A673 (cell line): Measurements from ENCODE around the gene LUZP2.

Experiments used
- EZH2 ChIP-seq: fragments of 200-600 bp; sonication (generic); IDR thresholded peaks from 2 replicates; pipeline ENCODE4 v1.6.1; 2017; ENCODE audit warnings: borderline replicate concordance, low read depth, mild to moderate bottlenecking, mixed read lengths, antibody characterized with exemption, low read length; ENCODE audit not compliant: poor library complexity, severe bottlenecking
- TF ChIP-seq, protein P1 (sequence below): fragments of 300-800, 200-600 bp; sonication (generic); conservative IDR thresholded peaks from 2 replicates; pipeline ENCODE4 v1.5.1; 2017; ENCODE audit warnings: low read depth, mild to moderate bottlenecking, antibody characterized with exemption, low read length, moderate library complexity, mixed read lengths

DNA sequence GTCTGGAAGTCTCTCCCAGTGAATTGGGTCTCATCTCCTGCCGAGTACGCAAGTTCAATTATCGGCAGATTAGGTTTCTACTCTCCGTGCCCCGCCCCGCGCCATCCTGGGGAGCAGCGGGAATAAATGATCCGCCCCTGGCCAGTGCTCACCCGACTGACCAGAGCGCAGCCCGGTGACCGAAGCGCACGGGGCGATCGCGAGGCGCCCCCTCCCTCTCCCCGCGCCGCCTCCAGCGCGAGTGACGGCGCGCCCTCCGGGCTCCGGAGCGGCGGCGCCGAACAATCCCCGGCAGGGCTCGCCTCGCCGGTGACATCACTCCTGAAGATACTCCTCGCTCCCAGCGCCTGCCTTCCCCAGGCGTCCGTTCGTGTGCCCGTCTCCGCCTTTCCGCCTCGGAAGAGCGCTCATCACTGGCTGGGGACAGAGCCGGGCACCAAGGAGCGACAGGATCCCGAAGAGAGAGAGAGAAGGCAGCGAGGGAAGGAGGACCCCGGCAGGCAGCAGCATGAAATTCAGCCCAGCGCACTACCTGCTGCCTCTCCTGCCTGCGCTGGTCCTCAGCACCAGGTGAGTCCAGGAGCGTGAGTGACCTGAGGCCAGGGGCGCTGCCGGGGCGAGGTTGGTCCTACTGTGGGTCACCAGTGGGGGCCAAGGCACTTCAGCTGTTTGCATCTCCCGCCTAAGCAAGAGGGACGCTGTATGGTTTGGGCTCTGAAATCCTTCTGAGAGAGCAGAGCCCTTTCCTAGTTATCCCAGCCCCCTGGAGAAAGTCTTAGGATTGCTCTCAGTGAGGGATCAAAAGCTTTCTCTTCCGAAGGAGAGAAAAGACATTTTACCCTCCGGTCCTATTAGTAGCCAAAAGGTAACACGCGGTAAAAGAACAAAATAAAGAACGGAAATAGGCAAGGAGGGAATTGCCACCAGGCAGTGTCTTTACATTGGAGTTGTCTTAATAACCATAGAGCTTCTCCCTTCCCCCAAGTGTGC, at the start of gene LUZP2:
- TF ChIP-seq, protein P1, sequence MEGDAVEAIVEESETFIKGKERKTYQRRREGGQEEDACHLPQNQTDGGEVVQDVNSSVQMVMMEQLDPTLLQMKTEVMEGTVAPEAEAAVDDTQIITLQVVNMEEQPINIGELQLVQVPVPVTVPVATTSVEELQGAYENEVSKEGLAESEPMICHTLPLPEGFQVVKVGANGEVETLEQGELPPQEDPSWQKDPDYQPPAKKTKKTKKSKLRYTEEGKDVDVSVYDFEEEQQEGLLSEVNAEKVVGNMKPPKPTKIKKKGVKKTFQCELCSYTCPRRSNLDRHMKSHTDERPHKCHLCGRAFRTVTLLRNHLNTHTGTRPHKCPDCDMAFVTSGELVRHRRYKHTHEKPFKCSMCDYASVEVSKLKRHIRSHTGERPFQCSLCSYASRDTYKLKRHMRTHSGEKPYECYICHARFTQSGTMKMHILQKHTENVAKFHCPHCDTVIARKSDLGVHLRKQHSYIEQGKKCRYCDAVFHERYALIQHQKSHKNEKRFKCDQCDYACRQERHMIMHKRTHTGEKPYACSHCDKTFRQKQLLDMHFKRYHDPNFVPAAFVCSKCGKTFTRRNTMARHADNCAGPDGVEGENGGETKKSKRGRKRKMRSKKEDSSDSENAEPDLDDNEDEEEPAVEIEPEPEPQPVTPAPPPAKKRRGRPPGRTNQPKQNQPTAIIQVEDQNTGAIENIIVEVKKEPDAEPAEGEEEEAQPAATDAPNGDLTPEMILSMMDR: no peak
- no peak for TF ChIP-seq EZH2
